Mesothelial cell of epicardium (in vitro differentiated cells): ENCODE measurements around the gene ZNF616. TPM values are rescaled to one million over a fixed set of nuclear protein-coding genes. Genes with fewer than 3 reads are reported as not detected.
A peak's percentile ranks its signal among the peaks of the same experiment; 100 is the strongest.
"Not testable (repeated sequence)": the region's sequence is repeated elsewhere in the genome, so short reads cannot be mapped to it uniquely, and the experiment has no call there.

ENCODE experiments used
- DNase-seq, 2 experiments: peaks; one replicate each; pipeline ENCODE4 v3.0.0; 2021; ENCODE audit warnings: low spot score in 2 of 2; ENCODE audit not compliant: unreplicated experiment in 2 of 2
- H3K27ac Mint-ChIP-seq: 2 replicates; pipeline ENCODE4 v1.8.0; 2021; ENCODE audit warnings: mixed read lengths
- H3K27me3 Mint-ChIP-seq: 2 replicates; pipeline ENCODE4 v1.8.0; 2021; ENCODE audit warnings: low read depth, mixed read lengths
- H3K36me3 Mint-ChIP-seq: 2 replicates; pipeline ENCODE4 v1.8.0; 2021; ENCODE audit warnings: mixed read lengths
- H3K4me1 Mint-ChIP-seq: 2 replicates; pipeline ENCODE4 v1.8.0; 2021; ENCODE audit warnings: mixed read lengths
- H3K4me3 Mint-ChIP-seq: 2 replicates; pipeline ENCODE4 v1.8.0; 2021; ENCODE audit warnings: mild to moderate bottlenecking, moderate library complexity, mixed read lengths
- H3K9me3 Mint-ChIP-seq: 2 replicates; pipeline ENCODE4 v1.8.0; 2021; ENCODE audit warnings: mixed read lengths
- CTCF ChIP-seq: fragments of 200-600 bp; sonication (generic); IDR thresholded peaks from one replicate; pipeline ENCODE4 v1.5.0; 2021; ENCODE audit warnings: antibody characterized with exemption; ENCODE audit not compliant: unreplicated experiment
- total RNA-seq: library from RNA; stranded (reverse); gene quantifications from 3 replicates; pipeline ENCODE4 v1.2.1, GENCODE V29; 2021

Gene ZNF616
- total RNA-seq, 1 donor from 2014 or later = 21.7 TPM

GRCh38 chr19:52101866-52102562 lies 37.7 kb downstream of the ZNF616 start:
- Mint-ChIP-seq H3K27me3 (no peaks in the 10 kb centered on the region), H3K9me3 (peaks cover 46% of the 10 kb centered on the region), H3K4me3 (no peak overlapping the region), H3K36me3 (peaks cover 11% of the 10 kb centered on the region), H3K4me1 (no peaks in the 10 kb centered on the region), H3K27ac (no peak overlapping the region)
- TF ChIP-seq CTCF = no peak
- DNase-seq = no peak

GRCh38 chr19:52099497-52100138 lies 40.1 kb downstream of the ZNF616 start:
- no peak overlapping the region for H3K27ac Mint-ChIP-seq
- H3K36me3 Mint-ChIP-seq = peaks cover 10% of the 10 kb centered on the region
- no peaks in the 10 kb centered on the region for H3K27me3 Mint-ChIP-seq
- peaks cover 4% of the 10 kb centered on the region for H3K4me1 Mint-ChIP-seq
- H3K9me3 Mint-ChIP-seq = peaks cover 45% of the 10 kb centered on the region
- no peak overlapping the region for H3K4me3 Mint-ChIP-seq
- no peak for TF ChIP-seq CTCF
- DNase-seq = no peak

GRCh38 chr19:52096416-52096815 lies 43.3 kb downstream of the ZNF616 start:
- Mint-ChIP-seq H3K4me1 (peaks cover 19% of the 10 kb centered on the region), H3K4me3 (peak overlapping the region; percentile 92), H3K9me3 (peaks cover 49% of the 10 kb centered on the region), H3K36me3 (peaks cover 30% of the 10 kb centered on the region)
- DNase-seq, H3K27me3 Mint-ChIP-seq, H3K27ac Mint-ChIP-seq: not testable (repeated sequence)

GRCh38 chr19:52095172-52096014 lies 44.3 kb downstream of the ZNF616 start, which contains the start of gene ZNF841:
ZNF841 (minus strand) TSS chr19:52095765; CDS start chr19:52084801, 10,964 bp downstream.
- Mint-ChIP-seq H3K4me1 (peaks cover 19% of the 10 kb centered on the region), H3K9me3 (peaks cover 57% of the 10 kb centered on the region), H3K36me3 (peaks cover 41% of the 10 kb centered on the region), H3K27me3 (no peaks in the 10 kb centered on the region), H3K27ac (peak within 1 kb of the TSS; percentile 98), H3K4me3 (peak within 1 kb of the TSS; percentile 92)
- DNase-seq = peak; percentile 77 to 91
- no peak for TF ChIP-seq CTCF

- peaks cover 19% of the 10 kb centered on the region for H3K4me1 Mint-ChIP-seq
- peaks cover 48% of the 10 kb centered on the region for H3K36me3 Mint-ChIP-seq
- peak overlapping the region; percentile 92 for H3K4me3 Mint-ChIP-seq
- DNase-seq = no peak
- H3K9me3 Mint-ChIP-seq = peaks cover 58% of the 10 kb centered on the region
- no peaks in the 10 kb centered on the region for H3K27me3 Mint-ChIP-seq
- H3K27ac Mint-ChIP-seq = peak overlapping the region; percentile 98
- TF ChIP-seq CTCF = no peak
These were observed 45.1 kb downstream of the ZNF616 start for GRCh38 chr19:52094526-52095130.
